IPS-15b (cell line): ENCODE data around the gene RETREG1.

Experiments used
- H3K27me3 ChIP-seq: one replicate; pipeline ENCODE4 v1.6.1; 2013; ENCODE audit warnings: low read length; ENCODE audit not compliant: control insufficient read depth, insufficient read depth
- H3K36me3 ChIP-seq: one replicate; pipeline ENCODE4 v1.6.1; 2013; ENCODE audit warnings: low read length; ENCODE audit not compliant: control insufficient read depth, insufficient read depth
- H3K4me1 ChIP-seq: one replicate; pipeline ENCODE4 v1.6.1; 2013; ENCODE audit warnings: mild to moderate bottlenecking, low read length; ENCODE audit not compliant: control insufficient read depth, insufficient read depth
- H3K4me3 ChIP-seq: one replicate; pipeline ENCODE4 v1.5.1; 2013; ENCODE audit warnings: low read depth, low read length
- H3K9ac ChIP-seq: one replicate; pipeline ENCODE4 v1.6.1; 2013; ENCODE audit warnings: low read depth, mild to moderate bottlenecking, low read length
- H3K9me3 ChIP-seq: one replicate; pipeline ENCODE4 v1.6.1; 2013; ENCODE audit warnings: mild to moderate bottlenecking, low read length; ENCODE audit not compliant: control insufficient read depth, insufficient read depth

RETREG1 gene

DNA sequence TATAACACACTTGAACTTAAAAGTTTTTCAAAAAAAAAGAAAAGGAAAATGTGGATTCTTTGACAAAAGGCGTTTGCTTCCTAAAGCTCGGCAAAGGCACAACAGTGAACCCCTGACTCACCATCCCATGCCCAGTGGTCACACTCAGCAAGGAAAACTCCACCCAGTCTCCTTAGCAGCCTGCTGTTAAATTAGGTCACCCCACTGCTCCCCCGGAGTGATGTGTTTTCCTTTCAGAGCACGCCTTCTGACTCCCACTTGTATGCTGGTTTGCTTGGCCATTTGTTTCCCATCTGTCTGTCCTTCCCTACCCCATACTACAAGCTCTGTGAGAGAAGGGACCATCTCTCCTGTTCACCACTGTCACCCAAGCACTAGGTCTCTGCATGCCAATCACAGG is 23.8 kb downstream of the RETREG1 start:
- no peaks in the 10 kb centered on the region for H3K36me3 ChIP-seq
- H3K4me3 ChIP-seq = no peak overlapping the region
- H3K9ac ChIP-seq = no peak overlapping the region
- H3K4me1 ChIP-seq = peaks cover 7% of the 10 kb centered on the region
- H3K27me3 ChIP-seq = no peaks in the 10 kb centered on the region
- H3K9me3 ChIP-seq = no peaks in the 10 kb centered on the region

DNA sequence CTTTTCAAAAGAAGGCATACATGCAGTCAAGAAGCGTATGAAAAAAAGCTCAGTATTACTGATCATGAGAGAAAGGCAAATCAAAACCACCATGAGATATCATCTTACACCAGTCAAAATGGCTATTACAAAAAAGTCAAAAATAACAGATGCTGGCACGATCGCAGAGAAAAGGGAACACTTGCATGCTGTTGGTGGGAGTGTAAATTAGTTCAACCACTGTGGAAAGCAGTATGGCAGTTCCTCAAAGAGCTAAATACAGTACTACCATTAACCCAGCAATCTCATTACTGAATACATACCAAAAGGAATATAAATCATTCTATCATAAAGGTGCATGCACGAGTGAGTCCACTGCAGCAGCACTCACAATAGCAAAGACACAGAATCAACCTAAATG is 24.5 kb downstream of the RETREG1 start:
- Histone ChIP-seq H3K27me3 (no peaks in the 10 kb centered on the region), H3K4me1 (peaks cover 7% of the 10 kb centered on the region), H3K9ac (no peak overlapping the region), H3K9me3 (no peaks in the 10 kb centered on the region), H3K4me3 (no peak overlapping the region), H3K36me3 (no peaks in the 10 kb centered on the region)

DNA sequence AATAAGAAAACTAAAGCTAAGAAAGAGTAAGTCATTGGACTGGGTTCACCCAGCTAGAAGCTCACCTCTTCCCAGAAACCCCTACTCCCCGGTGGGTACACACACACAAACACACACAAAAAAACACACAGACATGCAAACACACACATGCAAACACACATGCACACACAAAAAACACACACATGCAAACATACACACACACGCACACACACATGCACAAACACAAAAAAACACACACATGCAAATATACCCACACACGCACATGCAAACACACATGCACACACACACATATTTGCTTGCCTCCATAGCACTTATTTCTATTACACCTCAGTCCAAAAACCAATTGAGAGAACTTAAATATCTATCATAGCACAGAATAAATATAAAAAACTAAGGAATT is 26.1 kb downstream of the RETREG1 start:
- Histone ChIP-seq H3K9ac (no peak overlapping the region), H3K4me3 (no peak overlapping the region), H3K36me3 (no peaks in the 10 kb centered on the region), H3K27me3 (no peaks in the 10 kb centered on the region), H3K4me1 (peaks cover 5% of the 10 kb centered on the region), H3K9me3 (peaks cover 3% of the 10 kb centered on the region)

DNA sequence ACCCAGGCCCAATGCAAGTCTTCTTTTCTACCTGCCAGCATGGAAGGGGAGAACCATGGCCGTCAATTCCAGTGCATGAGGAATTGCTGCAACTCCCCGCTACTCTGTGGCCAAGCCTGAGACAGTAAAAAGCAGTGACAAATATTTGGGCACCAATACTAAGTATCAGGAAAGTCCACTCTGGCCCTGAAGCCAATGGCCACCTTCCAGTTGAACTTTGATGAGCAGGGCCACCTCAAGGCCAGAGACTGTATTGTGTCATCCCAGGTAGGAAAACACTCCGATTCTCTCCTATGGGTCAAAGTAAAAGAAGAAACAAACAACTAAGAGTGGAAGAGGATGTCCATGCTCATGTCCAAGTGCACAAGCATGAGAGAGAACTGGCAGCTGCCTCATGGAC is 27.1 kb downstream of the RETREG1 start:
- Histone ChIP-seq H3K4me1 (peaks cover 5% of the 10 kb centered on the region), H3K9me3 (peaks cover 3% of the 10 kb centered on the region), H3K36me3 (no peaks in the 10 kb centered on the region), H3K9ac (no peak overlapping the region), H3K4me3 (no peak overlapping the region), H3K27me3 (no peaks in the 10 kb centered on the region)

DNA sequence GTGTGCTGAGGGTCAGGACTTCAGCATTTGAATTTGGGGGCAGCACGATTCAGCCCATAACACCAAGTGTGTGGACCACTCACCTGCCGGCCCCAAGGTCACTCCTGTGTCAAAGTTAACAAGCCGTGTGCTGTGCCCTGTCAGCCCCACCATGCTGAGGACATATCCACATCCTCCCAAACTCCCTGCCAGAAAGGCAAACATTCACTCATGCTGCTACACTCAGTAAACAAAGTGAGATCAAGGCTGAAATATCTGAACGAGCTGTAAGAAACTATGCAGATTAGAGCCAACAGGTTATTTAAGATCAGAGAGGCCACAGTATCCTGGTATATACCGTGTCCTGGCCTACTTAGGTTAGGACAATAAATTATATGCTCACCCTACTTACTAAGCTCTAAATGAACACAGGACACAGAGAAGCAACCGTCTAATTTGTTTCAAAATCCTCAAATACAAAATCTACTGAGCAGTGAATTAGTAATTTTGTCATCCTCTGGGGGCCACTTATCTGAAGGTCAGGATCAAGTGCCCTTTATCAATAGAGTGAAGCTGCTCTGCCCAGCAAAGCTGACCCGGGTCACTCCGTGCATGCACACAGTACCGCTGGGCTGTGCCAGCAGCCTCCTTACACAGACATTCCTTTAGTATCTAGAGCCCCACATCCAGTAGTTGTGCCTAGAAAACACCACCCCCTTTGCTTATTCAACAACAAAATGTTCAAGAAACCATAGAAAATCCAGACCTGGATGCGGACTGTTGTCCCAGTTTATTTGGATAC is 28.2 kb downstream of the RETREG1 start:
- Histone ChIP-seq H3K9ac (no peak overlapping the region), H3K27me3 (no peaks in the 10 kb centered on the region), H3K4me1 (peaks cover 5% of the 10 kb centered on the region), H3K9me3 (peaks cover 3% of the 10 kb centered on the region), H3K36me3 (no peaks in the 10 kb centered on the region), H3K4me3 (no peak overlapping the region)

DNA sequence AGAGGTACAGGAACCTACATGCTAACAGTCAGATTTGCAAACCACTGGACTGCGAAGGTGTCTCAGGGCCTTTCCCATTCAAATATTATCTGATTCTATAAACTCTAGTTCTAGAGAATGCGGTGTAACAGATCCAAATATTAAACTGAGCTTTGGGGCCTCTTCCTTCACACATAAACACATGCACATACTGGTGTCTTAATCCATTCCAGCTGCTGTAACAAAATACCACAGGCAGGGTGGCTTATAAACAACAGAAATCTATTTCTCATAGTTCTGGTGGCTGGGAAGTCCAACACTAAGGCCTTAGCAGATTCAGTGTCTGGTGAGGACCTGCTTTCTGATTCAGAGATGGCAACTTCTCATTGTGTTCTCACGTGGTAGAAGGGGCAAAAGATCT is 30.2 kb downstream of the RETREG1 start:
- H3K9ac ChIP-seq = no peak overlapping the region

DNA sequence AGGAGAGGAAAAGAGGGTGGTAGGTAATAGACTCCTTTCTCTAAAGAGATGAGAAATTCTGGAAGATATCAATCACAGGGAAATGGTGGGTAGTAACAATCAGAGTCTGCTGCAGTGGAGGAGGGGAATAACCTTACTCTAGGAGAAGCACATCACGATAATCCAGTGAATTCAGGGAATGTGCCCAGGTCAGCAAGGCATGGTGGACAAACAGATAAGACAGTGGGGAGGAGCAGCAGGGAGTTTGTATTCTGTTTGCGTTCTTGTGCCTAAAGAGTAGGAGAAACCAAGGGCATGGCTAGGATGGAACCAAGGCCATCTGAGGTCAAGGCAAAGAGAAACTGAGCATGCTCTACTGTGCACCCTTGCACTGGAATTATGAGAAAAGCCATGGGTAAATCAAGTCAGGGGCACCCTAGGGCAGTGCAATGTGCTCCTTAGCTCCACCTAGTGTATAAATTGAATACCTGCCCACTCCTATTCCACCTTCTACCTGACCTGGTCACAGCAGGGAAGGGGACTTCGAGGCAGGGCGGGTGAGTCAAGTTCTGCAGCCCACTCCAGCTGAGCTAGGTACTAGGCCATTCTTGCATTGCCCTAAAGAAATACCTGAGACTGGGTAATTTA is 31.6 kb downstream of the RETREG1 start:
- no peak overlapping the region for H3K4me3 ChIP-seq
- no peak overlapping the region for H3K9ac ChIP-seq
- peaks cover 3% of the 10 kb centered on the region for H3K9me3 ChIP-seq
- no peaks in the 10 kb centered on the region for H3K4me1 ChIP-seq
- no peaks in the 10 kb centered on the region for H3K27me3 ChIP-seq
- no peaks in the 10 kb centered on the region for H3K36me3 ChIP-seq

More for the DNA sequence above, 30.2 kb downstream of the RETREG1 start:
- Histone ChIP-seq H3K36me3 (no peaks in the 10 kb centered on the region), H3K27me3 (no peaks in the 10 kb centered on the region), H3K9me3 (peaks cover 3% of the 10 kb centered on the region), H3K4me1 (peaks cover 2% of the 10 kb centered on the region), H3K4me3 (no peak overlapping the region)

DNA sequence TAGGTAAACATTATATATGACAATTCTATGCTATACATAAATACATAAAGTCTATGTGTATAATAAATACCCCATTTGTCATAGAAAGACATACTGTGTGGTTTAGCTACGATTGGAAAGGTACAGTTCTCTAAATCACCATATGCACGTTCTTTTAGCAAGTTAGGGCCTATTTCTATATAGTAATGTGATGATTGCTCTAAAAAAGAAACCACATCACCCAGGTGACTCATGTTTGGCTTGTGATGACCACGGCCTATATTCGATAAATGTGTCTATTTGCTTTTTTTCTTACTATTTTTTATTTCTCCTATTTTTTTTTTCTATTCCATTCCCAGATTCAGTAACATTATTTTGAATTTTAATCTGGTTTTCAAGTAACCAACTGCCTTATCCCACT is 34.7 kb downstream of the RETREG1 start:
- Histone ChIP-seq H3K9me3 (peaks cover 3% of the 10 kb centered on the region), H3K36me3 (no peaks in the 10 kb centered on the region), H3K27me3 (no peaks in the 10 kb centered on the region), H3K9ac (no peak overlapping the region), H3K4me1 (no peaks in the 10 kb centered on the region), H3K4me3 (no peak overlapping the region)

DNA sequence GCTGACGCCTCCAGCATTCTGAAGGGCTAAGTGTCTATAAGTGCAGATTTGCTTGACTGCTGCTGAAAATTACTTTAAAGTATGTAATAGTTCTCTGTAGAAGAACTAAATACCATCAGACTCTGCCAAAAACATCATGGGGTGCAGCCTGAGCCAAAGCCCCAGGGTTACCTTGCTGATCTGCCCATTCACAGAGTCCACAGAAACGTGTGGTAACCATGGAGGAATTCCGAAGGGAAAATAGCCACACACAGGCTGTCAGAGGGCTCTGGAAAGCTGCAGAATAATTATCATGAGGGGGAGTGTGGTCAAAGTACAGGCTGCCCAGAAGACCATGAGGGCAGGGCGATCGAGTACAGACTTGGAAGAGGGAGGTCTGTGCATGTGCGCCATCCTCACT is 36.4 kb downstream of the RETREG1 start:
- Histone ChIP-seq H3K36me3 (no peaks in the 10 kb centered on the region), H3K9ac (no peak overlapping the region), H3K4me3 (no peak overlapping the region), H3K27me3 (no peaks in the 10 kb centered on the region), H3K9me3 (no peaks in the 10 kb centered on the region), H3K4me1 (peaks cover 2% of the 10 kb centered on the region)

DNA sequence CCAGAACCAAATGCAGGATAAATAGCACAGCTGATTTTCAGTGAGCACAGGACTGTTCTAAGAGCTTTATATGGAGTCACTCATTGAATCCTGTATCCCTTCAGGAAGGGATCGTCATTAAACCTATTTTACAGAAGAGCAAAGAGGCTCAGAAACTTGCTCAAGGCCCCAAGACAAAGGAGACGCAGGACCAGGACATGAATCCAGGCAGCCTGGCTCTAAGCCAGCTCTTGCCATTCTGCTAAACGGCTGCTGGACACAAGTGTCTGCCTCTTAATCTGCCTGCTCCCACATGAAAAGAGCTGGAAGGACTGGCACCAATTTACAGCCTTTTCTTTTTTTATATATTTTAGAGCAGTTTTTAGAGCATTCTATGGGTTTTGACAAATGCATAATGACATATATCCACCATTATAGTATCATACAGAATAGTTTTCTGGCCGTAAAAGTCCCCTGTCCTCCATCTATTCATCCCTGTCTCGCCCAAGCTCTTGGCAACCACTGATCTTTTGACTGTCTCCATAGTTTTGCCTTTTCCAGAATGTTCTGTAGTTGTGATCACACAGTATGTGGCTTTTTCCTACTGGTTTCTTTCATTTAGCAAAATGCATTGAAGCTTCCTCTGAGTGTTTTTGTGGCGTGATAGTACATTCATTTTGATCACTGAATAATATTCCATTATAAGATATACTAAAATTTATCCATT is 37.5 kb downstream of the RETREG1 start:
- Histone ChIP-seq H3K4me3 (no peak overlapping the region), H3K27me3 (no peaks in the 10 kb centered on the region), H3K4me1 (peaks cover 9% of the 10 kb centered on the region), H3K9ac (no peak overlapping the region), H3K9me3 (no peaks in the 10 kb centered on the region), H3K36me3 (no peaks in the 10 kb centered on the region)

DNA sequence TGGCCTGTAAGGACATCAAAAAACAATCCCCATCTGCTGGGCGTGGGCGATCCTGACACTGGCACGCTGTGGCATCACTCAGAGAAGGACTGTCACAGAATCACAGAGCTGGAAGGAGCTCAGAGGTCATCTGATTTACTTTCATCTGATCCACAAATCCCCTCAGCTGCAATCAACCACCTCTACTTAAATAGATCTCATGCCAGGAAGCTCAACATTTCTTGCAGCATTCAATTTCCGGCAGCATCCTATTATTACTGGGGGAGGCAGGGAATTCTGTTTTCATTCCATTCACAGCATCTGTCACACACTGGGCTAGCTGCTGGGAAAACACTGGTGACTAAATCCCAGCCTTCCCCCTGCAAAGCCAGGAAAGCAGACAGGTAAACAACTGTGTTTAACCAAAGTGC is 38.3 kb downstream of the RETREG1 start:
- H3K9ac ChIP-seq = no peak overlapping the region
- no peaks in the 10 kb centered on the region for H3K36me3 ChIP-seq

DNA sequence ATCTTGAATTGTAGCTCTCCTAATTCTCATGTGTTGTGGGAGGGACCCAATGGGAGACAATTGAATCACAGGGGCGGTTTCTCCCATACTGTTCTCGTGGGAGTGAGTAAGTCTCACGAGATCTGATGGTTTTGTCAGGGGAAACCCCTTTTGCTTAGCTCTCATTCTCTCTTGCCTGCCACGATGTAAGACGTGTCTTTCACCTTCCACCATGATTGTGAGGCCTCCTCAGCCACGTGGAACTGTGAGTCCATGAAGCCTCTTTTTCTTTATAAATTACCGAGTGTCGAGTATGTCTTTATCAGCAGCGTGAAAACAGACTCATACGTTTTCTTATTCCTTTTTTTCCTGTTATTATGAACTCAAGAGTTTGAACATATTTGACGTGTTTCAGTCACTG is 39.1 kb downstream of the RETREG1 start:
- Histone ChIP-seq H3K9ac (no peak overlapping the region), H3K9me3 (no peaks in the 10 kb centered on the region), H3K36me3 (no peaks in the 10 kb centered on the region), H3K27me3 (no peaks in the 10 kb centered on the region), H3K4me3 (no peak overlapping the region), H3K4me1 (peaks cover 11% of the 10 kb centered on the region)

More for the DNA sequence above, 38.3 kb downstream of the RETREG1 start:
- peaks cover 11% of the 10 kb centered on the region for H3K4me1 ChIP-seq
- no peaks in the 10 kb centered on the region for H3K9me3 ChIP-seq
- no peak overlapping the region for H3K4me3 ChIP-seq
- no peaks in the 10 kb centered on the region for H3K27me3 ChIP-seq
